ENCODE results near the gene XPNPEP1.
A peak's percentile ranks its signal among the peaks of the same experiment; 100 is the strongest.

The XPNPEP1 gene

DNA sequence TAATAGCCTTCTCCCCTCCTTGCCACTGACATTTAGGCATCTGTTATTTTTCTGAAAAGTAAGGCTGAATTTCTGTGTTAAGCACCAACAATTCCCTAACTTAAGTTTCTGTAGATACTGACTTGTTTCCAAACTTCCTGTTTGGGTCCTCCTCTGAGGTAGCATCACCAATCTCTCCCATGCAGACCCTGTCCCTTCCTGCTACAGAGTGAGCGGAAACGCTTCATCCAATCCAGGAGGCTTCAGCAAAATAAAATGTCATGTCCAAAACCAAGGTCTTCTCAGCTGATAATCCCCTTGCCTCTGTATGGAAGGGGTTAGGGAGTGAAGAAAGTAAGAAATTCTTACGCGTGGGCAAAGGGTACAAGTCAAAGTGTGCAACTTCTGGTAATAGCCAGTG, 29.9 kb downstream of the XPNPEP1 start:
- no peak for DNase-seq (ENCODE audit: low read depth, low spot score)

- no peak for DNase-seq (ENCODE audit: low read depth, low spot score)
Measured at GRCh38 chr10:109892931-109893330, 30.4 kb downstream of the XPNPEP1 start.

- no peak for DNase-seq (ENCODE audit: low read depth, low spot score)
Measured at GRCh38 chr10:109892117-109892516, 31.2 kb downstream of the XPNPEP1 start.

- DNase-seq (ENCODE audit: low read depth, low spot score), result no peak
Measured at GRCh38 chr10:109891105-109891504, 32.2 kb downstream of the XPNPEP1 start.

DNA sequence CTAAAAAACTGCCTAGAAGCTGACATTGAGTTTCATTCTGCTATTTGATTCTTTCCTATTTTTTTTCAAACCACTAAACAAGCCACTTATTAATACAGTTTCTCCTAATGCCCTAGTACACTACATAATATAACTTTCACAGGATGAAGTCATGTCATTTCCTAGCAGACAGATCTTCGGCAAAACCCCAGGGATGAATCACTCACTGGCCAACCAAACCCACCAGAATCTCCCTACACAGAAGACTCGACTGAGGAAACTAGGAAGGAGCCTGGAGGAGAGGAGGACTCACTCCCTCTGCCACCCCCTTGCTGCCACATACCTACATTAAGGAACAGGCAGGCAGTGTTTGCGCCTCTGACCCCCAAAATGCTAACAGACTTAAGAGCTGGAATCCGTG, 33.4 kb downstream of the XPNPEP1 start:
- DNase-seq (ENCODE audit: low read depth, low spot score), result no peak

- no peak for DNase-seq (ENCODE audit: low read depth, low spot score)
Measured at GRCh38 chr10:109887776-109888175, 35.5 kb downstream of the XPNPEP1 start.

- no peak for DNase-seq (ENCODE audit: low read depth, low spot score)
Measured at GRCh38 chr10:109887243-109887642, 36.1 kb downstream of the XPNPEP1 start.

GRCh38 chr10:109886781-109887140, 36.5 kb downstream of the XPNPEP1 start:
- no peak for DNase-seq (ENCODE audit: low read depth, low spot score)

DNA sequence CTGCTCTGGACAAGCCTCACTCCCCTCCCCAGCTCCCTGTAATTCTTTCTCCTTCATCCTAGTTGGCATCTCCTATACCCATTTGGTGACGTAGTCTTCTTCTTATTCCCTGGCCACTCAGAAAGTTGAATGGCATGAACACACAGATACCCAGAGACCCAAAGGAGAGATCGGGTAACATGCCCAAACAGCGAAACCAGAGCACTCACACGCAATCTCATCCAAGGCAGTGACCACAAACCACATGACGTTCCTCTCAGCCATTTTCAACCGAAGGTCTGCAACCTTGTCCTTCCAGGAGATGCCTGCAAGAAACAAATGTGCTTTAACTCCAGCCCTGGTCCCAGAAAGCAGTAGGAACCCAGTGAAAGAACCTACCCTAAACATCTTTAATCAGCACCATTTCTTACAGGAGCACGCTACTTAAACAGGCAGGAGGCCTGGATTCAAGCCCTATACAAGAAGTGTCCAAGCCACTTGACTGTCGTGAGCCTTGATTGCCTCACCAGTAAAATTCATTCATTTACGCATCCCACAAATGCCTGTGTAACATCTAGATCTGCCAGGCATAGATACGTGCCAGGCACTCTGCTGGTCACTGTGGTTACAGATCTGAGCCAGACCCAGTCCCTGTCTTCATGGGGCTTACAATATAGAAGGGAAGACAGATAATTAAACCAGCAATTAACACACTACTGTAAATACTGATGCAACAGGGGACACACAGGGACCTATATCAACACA, 37.1 kb downstream of the XPNPEP1 start:
- no peak for DNase-seq (ENCODE audit: low read depth, low spot score)

DNA sequence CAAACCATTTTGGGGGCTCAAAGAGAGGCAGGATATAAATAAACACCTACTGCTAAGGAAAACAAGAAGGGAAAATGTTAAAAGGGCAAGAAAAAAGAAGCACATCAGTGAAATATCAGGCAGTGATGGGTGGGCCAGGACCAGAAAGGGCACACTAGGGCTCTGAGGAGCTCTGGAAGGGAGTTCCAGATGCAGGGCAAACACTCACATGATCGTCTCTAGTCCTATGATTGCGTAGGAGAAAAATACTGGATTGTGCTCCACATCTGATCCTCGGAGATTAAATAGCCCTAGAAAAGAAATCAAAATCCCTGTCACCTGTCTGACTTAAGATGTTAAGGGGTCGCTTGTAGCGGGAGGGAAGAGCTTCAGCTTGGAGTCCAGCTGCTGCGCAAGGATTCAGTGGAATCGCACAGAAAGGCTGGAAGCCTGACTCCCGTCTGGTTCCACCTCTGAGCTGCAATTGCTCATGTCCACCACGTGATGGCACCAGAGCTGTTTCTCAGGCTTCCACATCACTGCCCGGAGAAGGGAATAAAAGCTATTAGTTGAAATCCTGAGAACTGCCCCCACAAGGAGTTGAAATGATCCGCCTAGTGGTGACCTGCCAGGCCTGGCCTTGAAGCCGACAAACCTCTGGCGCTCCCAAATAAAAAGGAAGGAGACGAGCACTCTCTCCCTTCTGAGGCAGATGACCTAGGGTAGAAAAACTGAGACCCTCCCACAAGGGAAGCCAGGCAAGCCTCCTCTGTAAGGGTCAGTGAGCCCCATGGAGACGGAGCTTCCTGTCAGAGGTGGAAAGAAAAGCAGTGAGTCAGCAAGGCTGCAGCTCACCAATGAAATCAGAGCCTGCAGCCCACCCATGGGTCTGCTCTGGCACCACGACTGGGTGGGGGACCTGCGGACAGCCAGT, 39.2 kb downstream of the XPNPEP1 start:
- peak; percentile 84 for DNase-seq (ENCODE audit: low read depth, low spot score)

- no peak for DNase-seq (ENCODE audit: low read depth, low spot score)
Measured at GRCh38 chr10:109882251-109883057, 40.9 kb downstream of the XPNPEP1 start.

GRCh38 chr10:109881769-109882057, 41.6 kb downstream of the XPNPEP1 start:
- no peak for DNase-seq (ENCODE audit: low read depth, low spot score)

GRCh38 chr10:109880886-109881768, 42.2 kb downstream of the XPNPEP1 start:
- DNase-seq (ENCODE audit: low read depth, low spot score), result no peak

DNA sequence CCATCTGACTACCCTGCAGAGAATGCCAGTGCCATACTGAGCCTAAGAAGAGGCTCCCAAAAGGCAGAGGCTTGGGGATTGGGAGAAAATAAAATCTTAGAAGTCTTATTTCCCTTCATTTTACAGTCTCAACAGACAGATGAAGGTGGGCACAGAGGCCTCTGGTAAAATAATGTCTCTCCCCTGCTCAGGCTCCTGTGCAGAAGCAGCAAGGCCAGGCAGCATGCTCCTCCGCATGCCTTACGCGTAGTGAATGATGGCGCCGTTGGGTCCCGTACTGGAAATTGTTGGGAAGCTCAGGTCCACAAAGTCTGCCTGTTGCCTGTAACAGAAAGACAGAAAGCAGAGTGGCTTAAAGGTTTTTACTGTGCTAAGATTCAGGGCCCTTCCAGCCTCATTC, 45.8 kb downstream of the XPNPEP1 start:
- no peak for DNase-seq (ENCODE audit: low read depth, low spot score)

- DNase-seq (ENCODE audit: low read depth, low spot score), result no peak
Measured at GRCh38 chr10:109875828-109876821, 47.2 kb downstream of the XPNPEP1 start.

DNA sequence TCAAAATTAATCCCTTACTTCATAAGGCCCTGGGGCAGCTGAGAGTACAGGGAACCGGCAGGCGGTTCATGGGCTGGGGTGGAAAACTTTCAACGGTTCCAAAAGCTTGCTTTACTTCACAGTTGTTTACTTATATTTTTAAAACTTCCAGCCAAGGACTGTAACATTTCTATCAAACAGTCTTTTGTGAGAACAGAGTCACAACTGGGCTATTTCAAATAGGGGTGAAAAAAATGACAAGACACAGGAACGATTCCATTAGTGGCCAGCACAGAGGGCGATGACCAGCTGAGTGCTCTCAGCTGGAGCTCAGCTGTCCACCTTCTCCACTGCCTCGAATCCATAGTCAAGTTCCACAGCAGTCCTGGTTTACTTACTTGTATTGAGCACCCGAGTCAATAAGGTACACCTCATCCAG, 48.2 kb downstream of the XPNPEP1 start:
- no peak for DNase-seq (ENCODE audit: low read depth, low spot score)

DNA sequence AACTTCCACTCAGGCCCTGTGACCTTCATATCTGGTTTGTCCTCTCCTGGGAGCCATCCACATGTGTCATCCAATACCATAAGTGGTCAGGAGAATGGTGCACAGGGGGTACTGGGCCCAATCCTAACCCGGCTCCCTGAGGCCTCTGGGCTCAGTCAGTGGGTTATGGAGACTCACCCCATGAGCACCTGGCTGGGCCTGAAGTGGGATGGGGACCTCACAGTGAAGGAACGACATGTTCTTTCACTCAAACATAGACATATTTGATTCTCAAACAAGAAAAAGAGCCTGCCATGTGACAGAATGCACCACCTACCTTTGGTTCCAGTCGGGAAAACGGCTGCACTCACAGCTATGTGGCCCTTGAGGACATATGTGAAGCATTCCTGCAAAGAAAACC, 51.8 kb downstream of the XPNPEP1 start:
- DNase-seq (ENCODE audit: low read depth, low spot score), result no peak

GRCh38 chr10:109866995-109867635, 56.2 kb downstream of the XPNPEP1 start:
- no peak for DNase-seq (ENCODE audit: low read depth, low spot score)

- no peak for DNase-seq (ENCODE audit: low read depth, low spot score)
Measured at GRCh38 chr10:109866168-109866994, 56.9 kb downstream of the XPNPEP1 start.

Data from iPS DF 19.7 (cell line).